K562 (cell line): Measurements from ENCODE around the gene BSDC1. TPM values are rescaled to one million over a fixed set of nuclear protein-coding genes. Genes with fewer than 3 reads are reported as not detected.

Experiments used
- NKRF ChIP-seq: fragments of 450-650 bp; IDR thresholded peaks from 2 replicates; pipeline ENCODE4 v1.6.1; 2016; ENCODE audit warnings: borderline replicate concordance
- PHB ChIP-seq: fragments of 250-450 bp; sonication (Bioruptor Pico); IDR thresholded peaks from 2 replicates; pipeline ENCODE4 v1.5.0; 2021
- POLR3A ChIP-seq: IDR thresholded peaks from 2 replicates; pipeline ENCODE4 v1.6.1; 2011; ENCODE audit warnings: borderline replicate concordance, mild to moderate bottlenecking, moderate library complexity; ENCODE audit not compliant: insufficient read length, insufficient read depth; ENCODE audit errors: extremely low read depth
- RBM34 ChIP-seq: fragments of 200-400 bp; formaldehyde crosslinking; IDR thresholded peaks from 2 replicates; pipeline ENCODE4 v1.6.1; 2018; ENCODE audit warnings: low read length, borderline replicate concordance; ENCODE audit not compliant: insufficient read depth
- USF2 ChIP-seq: sonication (generic); formaldehyde crosslinking; IDR thresholded peaks from 2 replicates; pipeline ENCODE4 v1.5.0; 2020; ENCODE audit warnings: missing genetic modification reagents
- ZFX ChIP-seq: sonication (generic); formaldehyde crosslinking; IDR thresholded peaks from 2 replicates; pipeline ENCODE4 v1.8.0; 2022; ENCODE audit warnings: mild to moderate bottlenecking, missing genetic modification reagents, moderate library complexity
- ZNF134 ChIP-seq: fragments of 250-450 bp; sonication (Bioruptor Pico); conservative IDR thresholded peaks from 2 replicates; pipeline ENCODE4 v1.4.0; 2020
- polyA plus RNA-seq, 8 experiments: library from polyadenylated mRNA; depleted of rRNA in 4 of 8; stranded (reverse) in 5 of 8; unstranded in 3 of 8; fragments of >200 nt; fragmentation: Nextera tagmentation in 2 of 8; fragmentation: Illumina TruSeq in 1 of 8; extraction: Ambion mirVana in 2 of 8; extraction: Trizol in 1 of 8; gene quantifications; 2 replicates each; pipeline versions ENCODE4 v1.2.1 to v1.2.3, GENCODE V29; 2011 to 2014; ENCODE audit warnings: inconsistent platforms in 1 of 8, missing spikeins in 1 of 8
- total RNA-seq, 7 experiments: library from RNA; depleted of rRNA in 6 of 7; stranded (reverse); fragments of >200 nt in 6 of 7; fragmentation: Illumina TruSeq in 2 of 7; extraction: Trizol in 2 of 7; gene quantifications; 2 replicates each; pipeline versions ENCODE4 v1.2.1 to v1.2.3, GENCODE V29; 2011 to 2021; ENCODE audit warnings: low replicate concordance in 1 of 7
- TF ChIP-seq, protein P1 (sequence below): fragments of 450-650 bp; IDR thresholded peaks from 2 replicates; pipeline ENCODE4 v1.6.1; 2016; ENCODE audit warnings: mild to moderate bottlenecking, moderate library complexity
- TF ChIP-seq, protein P2 (sequence below): fragments of 450-650 bp; formaldehyde crosslinking; IDR thresholded peaks from 2 replicates; pipeline ENCODE4 v1.4.0; 2022; ENCODE audit warnings: missing genetic modification characterization
- TF ChIP-seq, protein P3 (sequence below): IDR thresholded peaks from 3 replicates; pipeline ENCODE4 v1.6.1; 2011; ENCODE audit warnings: borderline replicate concordance, mild to moderate bottlenecking; ENCODE audit not compliant: insufficient read length, insufficient read depth

BSDC1 gene
- total and polyA plus RNA-seq, 9 of the 15 experiments (the other 6 are each of a cell fraction or from before 2014, with no cell fraction given) = 10.2 to 96.8 (median 73.1) TPM

- TF ChIP-seq, protein P1, sequence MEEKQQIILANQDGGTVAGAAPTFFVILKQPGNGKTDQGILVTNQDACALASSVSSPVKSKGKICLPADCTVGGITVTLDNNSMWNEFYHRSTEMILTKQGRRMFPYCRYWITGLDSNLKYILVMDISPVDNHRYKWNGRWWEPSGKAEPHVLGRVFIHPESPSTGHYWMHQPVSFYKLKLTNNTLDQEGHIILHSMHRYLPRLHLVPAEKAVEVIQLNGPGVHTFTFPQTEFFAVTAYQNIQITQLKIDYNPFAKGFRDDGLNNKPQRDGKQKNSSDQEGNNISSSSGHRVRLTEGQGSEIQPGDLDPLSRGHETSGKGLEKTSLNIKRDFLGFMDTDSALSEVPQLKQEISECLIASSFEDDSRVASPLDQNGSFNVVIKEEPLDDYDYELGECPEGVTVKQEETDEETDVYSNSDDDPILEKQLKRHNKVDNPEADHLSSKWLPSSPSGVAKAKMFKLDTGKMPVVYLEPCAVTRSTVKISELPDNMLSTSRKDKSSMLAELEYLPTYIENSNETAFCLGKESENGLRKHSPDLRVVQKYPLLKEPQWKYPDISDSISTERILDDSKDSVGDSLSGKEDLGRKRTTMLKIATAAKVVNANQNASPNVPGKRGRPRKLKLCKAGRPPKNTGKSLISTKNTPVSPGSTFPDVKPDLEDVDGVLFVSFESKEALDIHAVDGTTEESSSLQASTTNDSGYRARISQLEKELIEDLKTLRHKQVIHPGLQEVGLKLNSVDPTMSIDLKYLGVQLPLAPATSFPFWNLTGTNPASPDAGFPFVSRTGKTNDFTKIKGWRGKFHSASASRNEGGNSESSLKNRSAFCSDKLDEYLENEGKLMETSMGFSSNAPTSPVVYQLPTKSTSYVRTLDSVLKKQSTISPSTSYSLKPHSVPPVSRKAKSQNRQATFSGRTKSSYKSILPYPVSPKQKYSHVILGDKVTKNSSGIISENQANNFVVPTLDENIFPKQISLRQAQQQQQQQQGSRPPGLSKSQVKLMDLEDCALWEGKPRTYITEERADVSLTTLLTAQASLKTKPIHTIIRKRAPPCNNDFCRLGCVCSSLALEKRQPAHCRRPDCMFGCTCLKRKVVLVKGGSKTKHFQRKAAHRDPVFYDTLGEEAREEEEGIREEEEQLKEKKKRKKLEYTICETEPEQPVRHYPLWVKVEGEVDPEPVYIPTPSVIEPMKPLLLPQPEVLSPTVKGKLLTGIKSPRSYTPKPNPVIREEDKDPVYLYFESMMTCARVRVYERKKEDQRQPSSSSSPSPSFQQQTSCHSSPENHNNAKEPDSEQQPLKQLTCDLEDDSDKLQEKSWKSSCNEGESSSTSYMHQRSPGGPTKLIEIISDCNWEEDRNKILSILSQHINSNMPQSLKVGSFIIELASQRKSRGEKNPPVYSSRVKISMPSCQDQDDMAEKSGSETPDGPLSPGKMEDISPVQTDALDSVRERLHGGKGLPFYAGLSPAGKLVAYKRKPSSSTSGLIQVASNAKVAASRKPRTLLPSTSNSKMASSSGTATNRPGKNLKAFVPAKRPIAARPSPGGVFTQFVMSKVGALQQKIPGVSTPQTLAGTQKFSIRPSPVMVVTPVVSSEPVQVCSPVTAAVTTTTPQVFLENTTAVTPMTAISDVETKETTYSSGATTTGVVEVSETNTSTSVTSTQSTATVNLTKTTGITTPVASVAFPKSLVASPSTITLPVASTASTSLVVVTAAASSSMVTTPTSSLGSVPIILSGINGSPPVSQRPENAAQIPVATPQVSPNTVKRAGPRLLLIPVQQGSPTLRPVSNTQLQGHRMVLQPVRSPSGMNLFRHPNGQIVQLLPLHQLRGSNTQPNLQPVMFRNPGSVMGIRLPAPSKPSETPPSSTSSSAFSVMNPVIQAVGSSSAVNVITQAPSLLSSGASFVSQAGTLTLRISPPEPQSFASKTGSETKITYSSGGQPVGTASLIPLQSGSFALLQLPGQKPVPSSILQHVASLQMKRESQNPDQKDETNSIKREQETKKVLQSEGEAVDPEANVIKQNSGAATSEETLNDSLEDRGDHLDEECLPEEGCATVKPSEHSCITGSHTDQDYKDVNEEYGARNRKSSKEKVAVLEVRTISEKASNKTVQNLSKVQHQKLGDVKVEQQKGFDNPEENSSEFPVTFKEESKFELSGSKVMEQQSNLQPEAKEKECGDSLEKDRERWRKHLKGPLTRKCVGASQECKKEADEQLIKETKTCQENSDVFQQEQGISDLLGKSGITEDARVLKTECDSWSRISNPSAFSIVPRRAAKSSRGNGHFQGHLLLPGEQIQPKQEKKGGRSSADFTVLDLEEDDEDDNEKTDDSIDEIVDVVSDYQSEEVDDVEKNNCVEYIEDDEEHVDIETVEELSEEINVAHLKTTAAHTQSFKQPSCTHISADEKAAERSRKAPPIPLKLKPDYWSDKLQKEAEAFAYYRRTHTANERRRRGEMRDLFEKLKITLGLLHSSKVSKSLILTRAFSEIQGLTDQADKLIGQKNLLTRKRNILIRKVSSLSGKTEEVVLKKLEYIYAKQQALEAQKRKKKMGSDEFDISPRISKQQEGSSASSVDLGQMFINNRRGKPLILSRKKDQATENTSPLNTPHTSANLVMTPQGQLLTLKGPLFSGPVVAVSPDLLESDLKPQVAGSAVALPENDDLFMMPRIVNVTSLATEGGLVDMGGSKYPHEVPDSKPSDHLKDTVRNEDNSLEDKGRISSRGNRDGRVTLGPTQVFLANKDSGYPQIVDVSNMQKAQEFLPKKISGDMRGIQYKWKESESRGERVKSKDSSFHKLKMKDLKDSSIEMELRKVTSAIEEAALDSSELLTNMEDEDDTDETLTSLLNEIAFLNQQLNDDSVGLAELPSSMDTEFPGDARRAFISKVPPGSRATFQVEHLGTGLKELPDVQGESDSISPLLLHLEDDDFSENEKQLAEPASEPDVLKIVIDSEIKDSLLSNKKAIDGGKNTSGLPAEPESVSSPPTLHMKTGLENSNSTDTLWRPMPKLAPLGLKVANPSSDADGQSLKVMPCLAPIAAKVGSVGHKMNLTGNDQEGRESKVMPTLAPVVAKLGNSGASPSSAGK = peak; percentile 89
- TF ChIP-seq POLR3A = no peak
- TF ChIP-seq, protein P2, sequence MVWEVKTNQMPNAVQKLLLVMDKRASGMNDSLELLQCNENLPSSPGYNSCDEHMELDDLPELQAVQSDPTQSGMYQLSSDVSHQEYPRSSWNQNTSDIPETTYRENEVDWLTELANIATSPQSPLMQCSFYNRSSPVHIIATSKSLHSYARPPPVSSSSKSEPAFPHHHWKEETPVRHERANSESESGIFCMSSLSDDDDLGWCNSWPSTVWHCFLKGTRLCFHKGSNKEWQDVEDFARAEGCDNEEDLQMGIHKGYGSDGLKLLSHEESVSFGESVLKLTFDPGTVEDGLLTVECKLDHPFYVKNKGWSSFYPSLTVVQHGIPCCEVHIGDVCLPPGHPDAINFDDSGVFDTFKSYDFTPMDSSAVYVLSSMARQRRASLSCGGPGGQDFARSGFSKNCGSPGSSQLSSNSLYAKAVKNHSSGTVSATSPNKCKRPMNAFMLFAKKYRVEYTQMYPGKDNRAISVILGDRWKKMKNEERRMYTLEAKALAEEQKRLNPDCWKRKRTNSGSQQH = no peak
- TF ChIP-seq, protein P3, sequence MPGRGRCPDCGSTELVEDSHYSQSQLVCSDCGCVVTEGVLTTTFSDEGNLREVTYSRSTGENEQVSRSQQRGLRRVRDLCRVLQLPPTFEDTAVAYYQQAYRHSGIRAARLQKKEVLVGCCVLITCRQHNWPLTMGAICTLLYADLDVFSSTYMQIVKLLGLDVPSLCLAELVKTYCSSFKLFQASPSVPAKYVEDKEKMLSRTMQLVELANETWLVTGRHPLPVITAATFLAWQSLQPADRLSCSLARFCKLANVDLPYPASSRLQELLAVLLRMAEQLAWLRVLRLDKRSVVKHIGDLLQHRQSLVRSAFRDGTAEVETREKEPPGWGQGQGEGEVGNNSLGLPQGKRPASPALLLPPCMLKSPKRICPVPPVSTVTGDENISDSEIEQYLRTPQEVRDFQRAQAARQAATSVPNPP = no peak
- no peak for TF ChIP-seq ZFX (CRISPR knock-in tag)
- TF ChIP-seq RBM34 = no peak
- TF ChIP-seq ZNF134 (CRISPR knock-in tag) = no peak
- no peak for TF ChIP-seq NKRF
- TF ChIP-seq PHB (CRISPR knock-in tag) = no peak
- no peak for TF ChIP-seq USF2 (CRISPR knock-in tag)
Measured at GRCh38 chr1:32345289-32345827, 48.9 kb downstream of the BSDC1 start (continued).
